ENCODE results near the gene ZSCAN32. TPM values are rescaled to one million over a fixed set of nuclear protein-coding genes. Genes with fewer than 3 reads are reported as not detected.

The ZSCAN32 gene
- total RNA-seq, 1 donor from 2014 or later: 5.5 TPM

DNA sequence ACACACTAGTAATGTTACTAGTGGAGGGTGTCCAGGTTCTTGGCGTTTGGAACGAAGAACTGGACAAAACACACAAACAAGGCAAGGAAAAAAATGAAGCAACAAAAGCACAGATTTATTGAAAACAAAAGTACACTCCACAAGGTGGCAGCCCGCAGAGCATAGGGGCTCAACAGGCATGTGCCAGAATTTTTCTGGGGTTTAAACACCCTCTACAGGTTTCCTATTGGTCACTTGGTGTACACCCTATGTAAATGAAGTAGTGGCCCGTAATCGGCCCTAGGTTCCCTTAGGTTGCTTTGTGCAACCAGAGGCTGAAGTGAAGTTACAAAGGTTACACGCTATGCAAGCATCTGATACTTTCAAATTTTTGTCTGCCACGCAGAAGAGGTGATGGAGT lies 37.0 kb downstream of the ZSCAN32 start:
- ATAC-seq: no peak
- intact Hi-C loops (cut with micrococcal nuclease): no loop called here
- DNase-seq: no peak

DNA sequence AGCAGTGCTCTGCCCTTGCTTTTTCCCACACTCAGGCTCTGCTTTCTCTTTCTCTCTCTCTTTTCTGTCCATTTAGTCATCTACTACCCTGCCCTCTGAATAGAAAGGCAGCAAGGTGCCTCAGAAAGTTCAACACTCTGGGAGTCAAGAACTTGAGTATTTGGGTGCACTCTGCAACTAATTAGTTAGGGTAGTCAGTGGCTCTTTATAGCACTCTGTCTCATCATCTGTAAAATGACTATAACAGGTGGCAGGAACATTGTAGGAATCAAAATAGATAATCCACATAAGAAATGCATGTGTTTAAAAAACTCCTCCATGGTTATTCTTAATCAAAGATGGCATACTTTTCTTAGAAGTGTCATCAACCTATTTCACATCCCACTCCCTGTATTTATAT lies 37.9 kb downstream of the ZSCAN32 start:
- intact Hi-C loops (cut with micrococcal nuclease): no loop called here
- DNase-seq: no peak
- no peak for ATAC-seq

DNA sequence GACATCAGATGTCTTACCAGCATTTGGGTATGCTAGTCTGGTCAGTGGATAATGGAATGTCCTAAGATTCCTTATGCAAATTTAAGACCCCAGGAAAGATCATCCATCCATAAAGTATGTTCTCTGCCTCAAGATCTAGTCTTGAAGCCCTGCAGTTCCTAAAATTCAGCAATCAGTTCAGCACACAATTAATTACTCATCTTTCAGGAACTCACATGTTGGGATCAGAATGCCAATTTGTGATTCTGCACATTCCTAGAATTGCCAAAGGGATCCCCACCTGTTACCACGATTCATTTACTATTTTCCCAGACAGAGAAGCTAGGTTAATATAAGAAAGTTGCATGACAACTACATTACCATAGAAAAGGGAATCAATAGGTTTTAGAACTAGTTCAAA lies 41.9 kb downstream of the ZSCAN32 start:
- no peak for ATAC-seq
- DNase-seq: no peak
- intact Hi-C loops (cut with micrococcal nuclease): no loop called here

DNA sequence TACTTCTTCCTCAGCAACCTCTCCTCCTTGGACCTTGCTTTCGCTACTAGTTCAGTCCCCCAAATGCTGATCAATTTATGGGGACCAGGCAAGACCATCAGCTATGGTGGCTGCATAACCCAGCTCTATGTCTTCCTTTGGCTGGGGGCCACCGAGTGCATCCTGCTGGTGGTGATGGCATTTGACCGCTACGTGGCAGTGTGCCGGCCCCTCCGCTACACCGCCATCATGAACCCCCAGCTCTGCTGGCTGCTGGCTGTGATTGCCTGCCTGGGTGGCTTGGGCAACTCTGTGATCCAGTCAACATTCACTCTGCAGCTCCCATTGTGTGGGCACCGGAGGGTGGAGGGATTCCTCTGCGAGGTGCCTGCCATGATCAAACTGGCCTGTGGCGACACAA lies 44.7 kb downstream of the ZSCAN32 start:
- intact Hi-C loops (cut with micrococcal nuclease): no loop called here
- DNase-seq (no peak), ATAC-seq (no peak)

DNA sequence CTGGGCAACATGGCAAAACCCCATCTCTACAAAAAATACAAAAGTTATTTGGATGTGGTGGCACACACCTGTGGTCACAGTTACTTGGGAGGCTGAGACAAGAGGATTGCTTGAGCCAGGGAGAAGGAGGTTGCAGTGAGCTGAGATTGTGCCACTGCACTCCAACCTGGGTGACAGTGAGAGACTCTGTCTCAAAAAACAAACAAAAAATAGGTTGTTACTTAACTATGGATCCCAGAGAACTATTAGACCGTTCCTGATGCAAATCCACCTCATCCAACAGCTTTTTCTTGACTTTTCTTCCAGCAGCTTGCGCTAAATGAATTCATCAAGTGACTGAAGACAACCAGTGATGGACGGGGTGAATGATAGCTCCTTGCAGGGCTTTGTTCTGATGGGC lies 45.2 kb downstream of the ZSCAN32 start, which contains the start of gene OR2C1:
Gene OR2C1 (plus strand): TSS at position 301 of the 400 bp plus-strand sequence. CDS start 52 bp downstream, at position 353.
- intact Hi-C loops (cut with micrococcal nuclease): no loop called here
- no peak for ATAC-seq
- no peak for DNase-seq

DNA sequence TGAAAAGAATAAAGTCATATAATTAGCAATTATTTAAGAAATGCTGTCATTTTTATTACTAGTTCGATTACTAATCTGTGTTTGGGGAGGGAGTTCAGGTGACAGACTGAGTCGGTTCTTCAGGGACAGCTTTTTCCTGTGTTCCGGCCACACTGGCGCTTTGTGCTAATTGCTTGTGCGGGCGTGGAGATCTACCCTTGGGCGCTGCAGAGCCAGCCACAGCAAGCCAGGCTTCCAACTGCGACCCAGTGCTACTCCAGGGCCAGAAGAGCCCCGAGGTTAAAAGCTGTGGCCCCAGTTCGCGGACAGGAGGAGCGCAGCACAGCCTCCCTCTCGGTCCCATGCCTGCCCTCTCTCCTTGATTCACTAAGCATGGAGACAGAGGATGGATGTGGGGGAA lies 51.6 kb downstream of the ZSCAN32 start:
- ATAC-seq (peak; percentile 28), DNase-seq (no peak)
- intact Hi-C loops (cut with micrococcal nuclease): no loop called here

DNA sequence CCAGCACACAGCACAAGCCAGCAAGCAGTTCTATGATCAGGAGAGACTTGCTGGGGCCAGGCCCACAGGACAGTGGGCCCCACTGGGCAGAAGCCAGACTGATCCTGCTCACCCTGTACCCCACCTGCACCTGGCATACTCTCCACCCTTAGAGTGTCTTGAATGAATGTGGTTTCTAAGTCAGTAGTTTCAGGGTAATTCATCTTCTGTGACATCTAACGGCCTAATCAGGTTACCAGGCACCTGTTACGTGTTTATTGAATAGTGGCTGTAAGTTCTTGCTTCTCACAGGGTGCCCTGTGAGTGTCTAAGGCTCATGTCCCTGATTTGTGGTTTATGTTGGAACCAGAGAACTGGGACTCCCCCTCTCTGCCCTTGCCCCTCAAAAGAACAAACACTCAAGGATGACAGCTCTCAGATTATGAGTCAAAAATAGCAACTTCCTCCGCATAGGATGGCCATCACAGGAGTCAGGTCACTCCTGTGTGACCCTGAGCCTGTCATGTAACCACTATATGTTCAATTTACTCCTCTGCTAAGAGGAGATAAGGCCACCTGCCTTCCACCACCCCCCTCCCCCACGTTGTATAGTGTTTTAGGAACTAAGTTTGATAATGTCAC lies 52.1 kb downstream of the ZSCAN32 start:
- ATAC-seq (peak; percentile 89), DNase-seq (no peak)
- intact Hi-C loops (cut with micrococcal nuclease): no loop called here

GRCh38 chr16:3347586-3347985 lies 53.2 kb downstream of the ZSCAN32 start:
- ATAC-seq: no peak
- intact Hi-C loops (cut with micrococcal nuclease): no loop called here
- no peak for DNase-seq

DNA sequence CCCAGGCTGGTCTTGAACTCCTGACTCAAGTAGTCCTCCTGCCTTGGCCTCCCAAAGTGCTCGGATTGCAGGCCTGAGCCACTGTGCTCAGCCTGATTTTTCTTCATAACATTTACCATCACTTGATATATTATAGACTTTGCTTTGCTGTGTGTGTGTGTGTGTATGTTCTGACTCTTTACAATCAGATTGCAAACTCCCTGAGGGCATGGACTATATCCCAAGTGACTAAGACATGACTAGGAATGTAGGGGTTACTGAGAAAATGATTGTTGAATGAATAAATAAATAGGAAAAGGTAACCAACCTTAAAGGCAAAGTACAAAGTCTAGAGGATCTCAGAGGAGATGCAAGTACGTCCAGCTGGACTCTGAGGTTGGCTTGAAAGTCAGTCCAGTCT lies 54.8 kb downstream of the ZSCAN32 start:
- intact Hi-C loops (cut with micrococcal nuclease): no loop called here
- ATAC-seq: no peak
- DNase-seq: no peak

Other genes with a start within 250 kb of the ZSCAN32 start
- not detected for gene OR1F1, start 212.8 kb downstream of the ZSCAN32 start, total RNA-seq
- 5.7 TPM for gene ZNF200, start 165.8 kb downstream of the ZSCAN32 start, total RNA-seq
- gene MEFV, start 144.4 kb downstream of the ZSCAN32 start, total RNA-seq: 0.62 TPM
- 7.8 TPM for gene ZNF263, start 117.5 kb downstream of the ZSCAN32 start, total RNA-seq
- 7.6 TPM for gene TIGD7, start 95.6 kb downstream of the ZSCAN32 start, total RNA-seq
- 21.1 TPM for gene ZNF75A, start 95.5 kb downstream of the ZSCAN32 start, total RNA-seq
- not detected for gene OR2C1, start 45.1 kb downstream of the ZSCAN32 start, total RNA-seq
- 9.9 TPM for gene ZNF174, start 211 bp upstream of the ZSCAN32 start, total RNA-seq
- gene ZNF597, start 42.5 kb upstream of the ZSCAN32 start, total RNA-seq: 2.0 TPM
- gene NAA60, start 42.7 kb upstream of the ZSCAN32 start, total RNA-seq: 48.6 TPM
- gene C16orf90, start 94.5 kb upstream of the ZSCAN32 start, total RNA-seq: not detected
- gene CLUAP1, start 100.0 kb upstream of the ZSCAN32 start, total RNA-seq: 13.1 TPM
- gene NLRC3, start 176.4 kb upstream of the ZSCAN32 start, total RNA-seq: 1.1 TPM
- 3.2 TPM for gene SLX4, start 210.6 kb upstream of the ZSCAN32 start, total RNA-seq